Breast epithelium (tissue), 4 donors: ENCODE results near the gene FMC1. TPM values are rescaled to one million over a fixed set of nuclear protein-coding genes. Genes with fewer than 3 reads are reported as not detected.
"Not testable (repeated sequence)": the region's sequence is repeated elsewhere in the genome, so short reads cannot be mapped to it uniquely, and the experiment has no call there.

Experiments
- DNase-seq, 2 donors: peaks; one replicate each; pipeline ENCODE4 v3.0.0-alpha.2; 2019; ENCODE audit warnings: low spot score in 2 of 2
- H3K27ac ChIP-seq, 2 donors: fragments of 200-600 bp; sonication (generic) in 1 of 2; one replicate each; pipeline ENCODE4 v1.5.1; 2016 to 2019; ENCODE audit warnings: mild to moderate bottlenecking in 1 of 2
- H3K27me3 ChIP-seq, 2 donors: fragments of 200-600 bp; sonication (generic) in 1 of 2; one replicate each; pipeline versions ENCODE4 v1.5.1 to v1.6.0; 2017 to 2019; ENCODE audit warnings: control low read depth in 1 of 2, mild to moderate bottlenecking in 1 of 2
- H3K36me3 ChIP-seq: fragments of 200-600 bp; one replicate; pipeline ENCODE4 v1.5.1; 2019
- H3K4me1 ChIP-seq, 2 donors: fragments of 200-600 bp; sonication (generic); one replicate each; pipeline ENCODE4 v1.5.1; 2016 to 2019; ENCODE audit warnings: control low read depth in 1 of 2
- H3K4me3 ChIP-seq, 3 donors: fragments of 200-600 bp; sonication (generic); 1 replicate in 2 of 3; 2 replicates in 1 of 3; pipeline ENCODE4 v1.5.1; 2016 to 2019; ENCODE audit warnings: mild to moderate bottlenecking in 3 of 3, moderate library complexity in 2 of 3
- H3K9me3 ChIP-seq, 2 donors: fragments of 200-600 bp; sonication (generic) in 1 of 2; one replicate each; pipeline ENCODE4 v1.5.1; 2016 to 2019; ENCODE audit warnings: control low read depth in 1 of 2
- POLR2A ChIP-seq: fragments of 450-650 bp; IDR thresholded peaks from one replicate; pipeline ENCODE4 v1.6.1; 2016; ENCODE audit warnings: antibody characterized with exemption, mild to moderate bottlenecking, moderate library complexity
- POLR2AphosphoS5 ChIP-seq, 3 donors: sonication (generic); formaldehyde crosslinking; IDR thresholded peaks; one replicate each; pipeline ENCODE4 v1.6.1; 2017; ENCODE audit warnings: antibody characterized with exemption in 3 of 3
- intact Hi-C: fragments of 100-400 bp; cut with DNase I; formaldehyde crosslinking; loops from one replicate; pipeline ENCODE4 v1.15.1; 2023; ENCODE audit warnings: low total_unique reads
- total RNA-seq, 3 donors: library from RNA; depleted of rRNA; stranded (reverse); fragments of >200 nt; gene quantifications; one replicate each; pipeline ENCODE4 v1.1.0, GENCODE V29; 2016
- TF ChIP-seq, protein P1 (sequence below), 3 donors: fragments of 450-650 bp; IDR thresholded peaks; one replicate each; pipeline ENCODE4 v1.5.1; 2016 to 2017; ENCODE audit warnings: antibody characterized with exemption in 3 of 3, mild to moderate bottlenecking in 3 of 3, moderate library complexity in 3 of 3

FMC1 gene
- total RNA-seq, 3 donors from 2014 or later = 12.5 to 13.9 (median 13.5) TPM

DNA sequence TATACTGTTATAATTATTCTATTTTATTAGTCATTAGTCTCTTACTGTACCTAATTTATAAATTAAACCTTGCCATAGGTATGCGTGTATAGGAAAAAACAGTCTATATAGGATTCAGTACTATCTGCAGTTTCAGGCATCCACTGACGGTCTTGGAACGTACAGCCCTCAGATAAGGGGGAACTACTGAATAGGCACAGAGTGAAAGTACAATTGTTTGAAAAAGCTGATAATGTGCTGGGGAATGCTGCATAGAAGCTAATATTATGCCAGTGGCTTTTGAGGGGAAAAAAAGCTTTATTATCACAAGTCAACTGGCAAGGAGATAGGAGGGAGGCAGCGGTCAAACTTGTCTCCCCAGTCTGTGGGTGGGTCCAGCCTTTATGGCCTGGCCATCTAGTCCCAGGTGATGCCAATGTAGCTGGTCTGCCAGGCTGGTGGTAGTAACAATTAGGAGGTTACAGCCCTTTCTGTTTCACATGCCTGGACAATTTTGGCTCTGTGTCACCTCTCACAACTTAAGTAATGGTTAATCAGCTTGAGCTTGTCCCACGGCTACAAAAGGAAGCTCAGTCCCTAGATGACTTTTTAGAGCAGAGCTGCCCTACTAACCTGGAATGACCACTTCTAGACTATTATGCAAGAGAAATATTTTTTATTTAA is 8.3 kb upstream of the FMC1 start:
- no peak overlapping the region for H3K4me3 ChIP-seq
- no peak overlapping the region for H3K27ac ChIP-seq
- H3K27me3 ChIP-seq = no peaks in the 10 kb centered on the region
- no peaks in the 10 kb centered on the region for H3K4me1 ChIP-seq
- TF ChIP-seq POLR2AphosphoS5 (IDR thresholded peaks at IDR 0.05) = no peak
- TF ChIP-seq, protein P1, sequence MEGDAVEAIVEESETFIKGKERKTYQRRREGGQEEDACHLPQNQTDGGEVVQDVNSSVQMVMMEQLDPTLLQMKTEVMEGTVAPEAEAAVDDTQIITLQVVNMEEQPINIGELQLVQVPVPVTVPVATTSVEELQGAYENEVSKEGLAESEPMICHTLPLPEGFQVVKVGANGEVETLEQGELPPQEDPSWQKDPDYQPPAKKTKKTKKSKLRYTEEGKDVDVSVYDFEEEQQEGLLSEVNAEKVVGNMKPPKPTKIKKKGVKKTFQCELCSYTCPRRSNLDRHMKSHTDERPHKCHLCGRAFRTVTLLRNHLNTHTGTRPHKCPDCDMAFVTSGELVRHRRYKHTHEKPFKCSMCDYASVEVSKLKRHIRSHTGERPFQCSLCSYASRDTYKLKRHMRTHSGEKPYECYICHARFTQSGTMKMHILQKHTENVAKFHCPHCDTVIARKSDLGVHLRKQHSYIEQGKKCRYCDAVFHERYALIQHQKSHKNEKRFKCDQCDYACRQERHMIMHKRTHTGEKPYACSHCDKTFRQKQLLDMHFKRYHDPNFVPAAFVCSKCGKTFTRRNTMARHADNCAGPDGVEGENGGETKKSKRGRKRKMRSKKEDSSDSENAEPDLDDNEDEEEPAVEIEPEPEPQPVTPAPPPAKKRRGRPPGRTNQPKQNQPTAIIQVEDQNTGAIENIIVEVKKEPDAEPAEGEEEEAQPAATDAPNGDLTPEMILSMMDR (IDR thresholded peaks at IDR 0.05) = no peak
- intact Hi-C loops = no loop called here
- H3K36me3 ChIP-seq = no peaks in the 10 kb centered on the region
- DNase-seq = no peak
- H3K9me3 ChIP-seq = no peaks in the 10 kb centered on the region

DNA sequence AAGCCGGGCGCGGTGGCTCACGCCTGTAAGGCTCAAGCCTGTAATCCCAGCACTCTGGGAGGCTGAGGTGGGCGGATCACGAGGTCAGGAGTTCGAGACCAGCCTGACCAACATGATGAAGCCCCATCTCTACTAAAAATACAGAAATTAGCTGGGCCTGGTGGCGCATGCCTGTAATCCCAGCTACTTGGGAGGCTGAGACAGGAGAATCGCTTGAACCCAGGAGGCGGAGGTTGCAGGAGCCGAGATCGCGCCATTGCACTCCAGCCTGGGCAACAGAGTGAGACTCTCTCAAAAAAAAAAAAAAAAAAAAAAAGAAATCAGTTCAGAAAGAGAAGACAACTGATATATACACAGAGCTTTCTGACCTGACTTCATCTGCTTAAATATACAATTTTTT is 7.7 kb upstream of the FMC1 start:
- H3K9me3 ChIP-seq, H3K27ac ChIP-seq, H3K36me3 ChIP-seq, H3K4me3 ChIP-seq, H3K4me1 ChIP-seq, intact Hi-C loops, DNase-seq, H3K27me3 ChIP-seq: not testable (repeated sequence)

DNA sequence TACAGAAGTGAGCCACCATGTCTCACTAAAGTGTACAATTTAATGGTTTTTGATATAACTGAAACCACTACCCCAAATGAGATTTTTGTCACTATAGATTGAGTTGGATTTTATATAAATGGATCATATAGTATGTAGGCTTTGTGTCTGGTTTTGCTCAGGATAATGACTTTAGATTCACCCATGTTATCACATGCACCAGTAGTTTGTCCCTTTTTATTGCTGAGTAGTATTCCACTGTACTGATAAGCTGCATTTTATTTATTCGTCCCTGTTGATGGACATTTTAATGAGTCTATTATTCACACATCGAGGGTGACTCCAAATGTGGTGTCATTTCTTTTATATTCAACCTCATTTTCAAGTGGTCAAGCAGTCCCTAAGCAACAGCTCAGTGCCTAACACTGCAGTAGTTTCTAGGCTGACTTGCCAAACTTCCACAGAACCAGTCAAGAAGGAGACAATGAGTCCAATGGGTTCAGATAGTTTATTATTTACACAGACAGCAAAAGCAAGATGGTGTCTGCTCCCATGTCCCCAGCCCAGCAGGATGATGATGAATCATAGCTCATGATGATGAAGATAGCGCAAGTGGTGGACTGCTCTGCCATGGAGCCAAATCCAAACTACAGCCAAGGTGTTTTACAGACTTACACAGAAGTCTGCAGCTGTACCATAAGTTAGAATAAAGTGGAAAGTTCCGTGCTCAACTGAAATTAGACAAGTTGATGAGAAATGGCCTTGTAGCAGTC is 6.6 kb upstream of the FMC1 start:
- Histone ChIP-seq H3K27me3 (no peaks in the 10 kb centered on the region), H3K27ac (no peak overlapping the region), H3K9me3 (no peaks in the 10 kb centered on the region), H3K36me3 (no peaks in the 10 kb centered on the region), H3K4me1 (no peaks in the 10 kb centered on the region), H3K4me3 (no peak overlapping the region)
- TF ChIP-seq POLR2A (no peak), POLR2AphosphoS5 (IDR thresholded peaks at IDR 0.05) (no peak)
- TF ChIP-seq, protein P1 (IDR thresholded peaks at IDR 0.05) = no peak
- no peak for DNase-seq
- intact Hi-C loops = no loop called here

DNA sequence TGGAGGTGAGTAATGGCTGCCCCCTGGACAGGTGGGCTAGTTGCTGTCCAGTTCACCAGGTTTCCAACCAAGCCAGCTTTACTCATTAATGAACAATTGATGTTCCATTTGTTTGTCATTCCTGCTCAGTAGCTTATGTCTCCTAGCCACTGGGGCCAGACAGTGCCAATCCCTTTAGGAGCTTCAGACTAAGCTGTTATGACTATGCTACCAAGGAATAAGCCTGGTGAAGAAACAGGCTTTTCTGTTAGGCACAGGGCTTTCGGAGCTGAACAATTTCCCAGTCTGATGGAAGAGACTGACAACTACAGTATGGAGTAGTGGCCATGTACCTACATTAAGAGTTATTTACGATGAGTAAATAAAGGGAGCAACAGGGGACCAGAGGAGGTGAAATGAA is 2.1 kb upstream of the FMC1 start:
- Histone ChIP-seq H3K4me1 (peaks cover 3 to 7% of the 10 kb centered on the region in 2 donors), H3K9me3 (no peaks in the 10 kb centered on the region), H3K27ac (no peak overlapping the region), H3K36me3 (no peaks in the 10 kb centered on the region), H3K27me3 (no peaks in the 10 kb centered on the region), H3K4me3 (no peak overlapping the region)
- intact Hi-C loops = no loop called here
- no peak for DNase-seq
- no peak for TF ChIP-seq POLR2AphosphoS5 (IDR thresholded peaks at IDR 0.05)
- no peak for TF ChIP-seq POLR2A
- TF ChIP-seq, protein P1 (IDR thresholded peaks at IDR 0.05) = no peak

DNA sequence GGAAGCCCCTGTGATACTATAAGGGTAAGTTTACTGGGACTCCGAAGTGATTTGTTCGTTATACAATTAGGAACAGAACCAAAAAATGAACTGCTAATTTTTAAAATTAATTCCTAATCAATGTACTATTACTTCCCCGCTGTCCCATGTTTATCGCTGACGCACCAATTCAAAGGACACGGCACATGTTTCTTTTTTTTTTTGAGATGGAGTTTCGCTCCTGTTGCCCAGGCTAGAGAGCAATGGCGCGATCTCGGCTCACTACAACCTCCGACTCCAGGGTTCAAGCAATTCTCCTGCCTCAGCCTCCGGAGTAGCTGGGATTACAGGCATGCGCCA is 1.5 kb upstream of the FMC1 start:
- H3K36me3 ChIP-seq = no peaks in the 10 kb centered on the region
- no peaks in the 10 kb centered on the region for H3K27me3 ChIP-seq
- peaks cover 3 to 7% of the 10 kb centered on the region in 2 donors for H3K4me1 ChIP-seq
- H3K27ac ChIP-seq = peak overlapping the region; percentile 100
- intact Hi-C loops = loop anchor here (5.0 kb wide), 1 partner anchor 1337 kb away; the partner anchor contains the start of gene CREB3L2
- H3K4me3 ChIP-seq = peak overlapping the region; percentile 92 to 97 (median 93)
- no peak for DNase-seq
- TF ChIP-seq POLR2A = no peak
- TF ChIP-seq, protein P1 (IDR thresholded peaks at IDR 0.05) = no peak
- no peak for TF ChIP-seq POLR2AphosphoS5 (IDR thresholded peaks at IDR 0.05)
- no peaks in the 10 kb centered on the region for H3K9me3 ChIP-seq
